H1 (cell line): ENCODE data around the gene CDC73. TPM values are rescaled to one million over a fixed set of nuclear protein-coding genes. Genes with fewer than 3 reads are reported as not detected.

Source experiments
- CTCF ChIA-PET: fragments of 300-600 bp; sonication (Branson Sonifier 250); formaldehyde crosslinking; loops from one replicate; lab custom pipeline; 2021; ENCODE audit not compliant: partially characterized antibody; lab: Charles Lee
- POLR2A ChIA-PET: fragments of 300-600 bp; sonication (Branson Sonifier 250); formaldehyde crosslinking; loops from one replicate; lab custom pipeline; 2021; ENCODE audit warnings: inconsistent platforms; ENCODE audit not compliant: partially characterized antibody; lab: Charles Lee
- DNase-seq, 2 experiments: peaks; one replicate each; pipeline versions ENCODE4 v3.0.0 to v3.0.0-alpha.2; 2010 to 2022; ENCODE audit warnings: low spot score in 2 of 2, low read depth in 1 of 2, mixed read lengths in 1 of 2
- FAIRE-seq: peaks from 2 replicates; lab custom pipeline; 2011; peaks lifted over from hg19 to GRCh38; lab: Jason Lieb, UNC
- H2AFZ ChIP-seq: 2 replicates; pipeline ENCODE4 v1.8.1; 2012; ENCODE audit warnings: low read length, inconsistent platforms
- H2AK5ac ChIP-seq: 2 replicates; pipeline ENCODE4 v1.6.1; 2013; ENCODE audit warnings: low read depth, low read length
- H2BK120ac ChIP-seq: replicated peaks from 2 replicates; pipeline ENCODE3; 2013; ENCODE audit warnings: low read depth, low read length, inconsistent platforms
- H2BK12ac ChIP-seq: 2 replicates; pipeline ENCODE4 v1.6.1; 2013; ENCODE audit warnings: low read depth, low read length
- H2BK15ac ChIP-seq: 2 replicates; pipeline ENCODE4 v1.6.1; 2013; ENCODE audit warnings: low read length
- H2BK20ac ChIP-seq: 2 replicates; pipeline ENCODE4 v1.6.1; 2013; ENCODE audit warnings: low read length
- H2BK5ac ChIP-seq: 2 replicates; pipeline ENCODE4 v1.6.1; 2013; ENCODE audit warnings: low read depth, low read length
- H3K14ac ChIP-seq: 2 replicates; pipeline ENCODE4 v1.6.1; 2013; ENCODE audit warnings: inconsistent platforms; ENCODE audit not compliant: insufficient read length
- H3K18ac ChIP-seq: 2 replicates; pipeline ENCODE4 v1.6.1; 2013; ENCODE audit warnings: low read length; ENCODE audit errors: extremely low read depth
- H3K23ac ChIP-seq: 2 replicates; pipeline ENCODE4 v1.6.1; 2013; ENCODE audit warnings: inconsistent platforms; ENCODE audit not compliant: insufficient read length
- H3K23me2 ChIP-seq: 2 replicates; pipeline ENCODE4 v1.6.1; 2013; ENCODE audit warnings: low read depth, low read length
- H3K27ac ChIP-seq: 2 replicates; pipeline ENCODE4 v1.6.1; 2011; ENCODE audit warnings: low read depth, low read length, inconsistent platforms
- H3K27me3 ChIP-seq, 4 experiments: replicated peaks in 1 of 4; 1 replicate in 1 of 4; 2 replicates in 3 of 4; pipeline versions ENCODE4 v1.6.1 to v1.8.1; 2011 to 2013; ENCODE audit warnings: low read length in 3 of 4, mild to moderate bottlenecking in 3 of 4, inconsistent platforms in 2 of 4, mixed read lengths in 2 of 4, moderate library complexity in 1 of 4; ENCODE audit not compliant: control insufficient read depth in 3 of 4, insufficient read depth in 3 of 4; ENCODE audit errors: extremely low read depth in 1 of 4
- H3K36me3 ChIP-seq, 4 experiments: 2 replicates each; pipeline versions ENCODE4 v1.6.1 to v1.8.1; 2011 to 2013; ENCODE audit warnings: mild to moderate bottlenecking in 4 of 4, low read length in 3 of 4, moderate library complexity in 2 of 4, control low read depth in 1 of 4, inconsistent platforms in 1 of 4; ENCODE audit not compliant: insufficient read depth in 4 of 4, control insufficient read depth in 2 of 4
- H3K4ac ChIP-seq: replicated peaks from 2 replicates; pipeline ENCODE3; 2013; ENCODE audit warnings: low read length, low read depth, mixed read lengths, inconsistent platforms; ENCODE audit not compliant: insufficient read length
- H3K4me1 ChIP-seq, 4 experiments: replicated peaks in 1 of 4; 1 replicate in 1 of 4; 2 replicates in 3 of 4; pipeline versions ENCODE4 v1.6.1 to v1.8.1; 2011 to 2013; ENCODE audit warnings: low read length in 3 of 4, inconsistent platforms in 2 of 4, mixed read lengths in 1 of 4; ENCODE audit not compliant: insufficient read depth in 4 of 4, control insufficient read depth in 3 of 4
- H3K4me2 ChIP-seq, 2 experiments: 2 replicates each; pipeline versions ENCODE4 v1.6.1 to v1.8.1; 2011 to 2013; ENCODE audit warnings: low read depth in 2 of 2, low read length in 2 of 2, control low read depth in 1 of 2, inconsistent platforms in 1 of 2, mild to moderate bottlenecking in 1 of 2; ENCODE audit not compliant: insufficient read depth in 1 of 2
- H3K4me3 ChIP-seq, 4 experiments: fragments of 200-600, 300-600 bp in 1 of 4; sonication (generic), shearing (Covaris generic), sonication (Bioruptor Twin) in 1 of 4; 2 replicates each; pipeline versions ENCODE4 v1.5.1 to v1.8.1; 2011 to 2016; ENCODE audit warnings: low read length in 4 of 4, low read depth in 3 of 4, control low read depth in 2 of 4, inconsistent platforms in 2 of 4, mild to moderate bottlenecking in 2 of 4, mixed read lengths in 1 of 4, moderate library complexity in 1 of 4; ENCODE audit not compliant: insufficient read depth in 2 of 4; ENCODE audit errors: extremely low read depth in 1 of 4
- H3K56ac ChIP-seq: replicated peaks from 2 replicates; pipeline ENCODE3; 2013; ENCODE audit warnings: low read depth, mild to moderate bottlenecking, mixed read lengths, low read length, inconsistent platforms; ENCODE audit not compliant: insufficient read length
- H3K79me1 ChIP-seq: 2 replicates; pipeline ENCODE4 v1.6.1; 2013; ENCODE audit warnings: low read depth, low read length, control low read depth
- H3K79me2 ChIP-seq, 2 experiments: 2 replicates each; pipeline versions ENCODE4 v1.6.1 to v1.8.1; 2012 to 2013; ENCODE audit warnings: low read length in 2 of 2, mild to moderate bottlenecking in 2 of 2, inconsistent platforms in 1 of 2; ENCODE audit not compliant: insufficient read depth in 2 of 2, control insufficient read depth in 1 of 2
- H3K9ac ChIP-seq, 4 experiments: replicated peaks in 1 of 4; 1 replicate in 1 of 4; 2 replicates in 3 of 4; pipeline versions ENCODE4 v1.6.1 to v1.8.1; 2011 to 2013; ENCODE audit warnings: low read depth in 3 of 4, low read length in 3 of 4, control low read depth in 2 of 4, mild to moderate bottlenecking in 2 of 4, moderate library complexity in 2 of 4, inconsistent platforms in 1 of 4; ENCODE audit errors: extremely low read depth in 1 of 4
- H3K9me3 ChIP-seq, 2 experiments: 2 replicates each; pipeline versions ENCODE4 v1.6.1 to v1.8.1; 2012 to 2013; ENCODE audit warnings: mild to moderate bottlenecking in 2 of 2, moderate library complexity in 2 of 2, control low read depth in 1 of 2, inconsistent platforms in 1 of 2, low read depth in 1 of 2, low read length in 1 of 2, mixed read lengths in 1 of 2; ENCODE audit not compliant: insufficient read depth in 2 of 2
- H4K20me1 ChIP-seq, 2 experiments: replicated peaks in 1 of 2; 2 replicates each; pipeline versions ENCODE3 to v1.8.1; 2011 to 2013; ENCODE audit warnings: inconsistent platforms in 2 of 2, low read length in 2 of 2, mild to moderate bottlenecking in 1 of 2; ENCODE audit not compliant: insufficient read depth in 2 of 2, control insufficient read depth in 1 of 2
- H4K5ac ChIP-seq: 2 replicates; pipeline ENCODE4 v1.6.1; 2013; ENCODE audit warnings: low read length, low read depth, mixed read lengths, inconsistent platforms; ENCODE audit not compliant: insufficient read length
- H4K8ac ChIP-seq: 2 replicates; pipeline ENCODE4 v1.8.0; 2013; ENCODE audit warnings: mild to moderate bottlenecking, moderate library complexity, low read length, inconsistent platforms; ENCODE audit not compliant: insufficient read depth; ENCODE audit errors: extremely low read depth
- H4K91ac ChIP-seq: replicated peaks from 2 replicates; pipeline ENCODE3; 2013; ENCODE audit warnings: low read length, mixed read lengths, inconsistent platforms; ENCODE audit not compliant: insufficient read length
- WGBS, 2 experiments: shearing (Covaris generic) in 1 of 2; methylation state at CpG; one replicate each; pipeline versions ENCODE4 v1.1.6 to v1.1.7; 2013 to 2015; ENCODE audit warnings: low lambda C conversion rate in 2 of 2, mixed read lengths in 2 of 2, inconsistent platforms in 1 of 2, low coverage in 1 of 2, missing lambda C conversion rate in 1 of 2; ENCODE audit not compliant: insufficient replicate concordance in 2 of 2, insufficient coverage in 1 of 2, insufficient read length in 1 of 2; ENCODE audit errors: extremely low coverage in 1 of 2, missing lambda C conversion rate in 1 of 2; 5-methylcytosine and 5-hydroxymethylcytosine counted together
- polyA plus RNA-seq, 7 experiments: library from polyadenylated mRNA; depleted of rRNA in 3 of 7; stranded (reverse) in 5 of 7; unstranded in 2 of 7; fragments of >200 nt in 5 of 7; fragments of 200-250 nt in 2 of 7; gene quantifications; 1 replicate in 5 of 7; 2 replicates in 1 of 7; 4 replicates in 1 of 7; pipeline versions ENCODE4 v1.2.1 to v1.2.3, GENCODE V29; 2011 to 2013; ENCODE audit warnings: missing spikeins in 2 of 7, mixed read lengths in 2 of 7
- total RNA-seq: library from RNA; stranded (reverse); fragmentation: NEBNext Ultra II Directional; extraction: Animal tissue kit (Norgen Biotek cat#: 25700); gene quantifications from 2 replicates; pipeline ENCODE4 v1.2.1, GENCODE V29; 2021

The CDC73 gene
- total and polyA plus RNA-seq, 2 of the 8 experiments (the other 6 are each of a cell fraction or from before 2014, with no cell fraction given) = 9.8 to 64.0 TPM

DNA sequence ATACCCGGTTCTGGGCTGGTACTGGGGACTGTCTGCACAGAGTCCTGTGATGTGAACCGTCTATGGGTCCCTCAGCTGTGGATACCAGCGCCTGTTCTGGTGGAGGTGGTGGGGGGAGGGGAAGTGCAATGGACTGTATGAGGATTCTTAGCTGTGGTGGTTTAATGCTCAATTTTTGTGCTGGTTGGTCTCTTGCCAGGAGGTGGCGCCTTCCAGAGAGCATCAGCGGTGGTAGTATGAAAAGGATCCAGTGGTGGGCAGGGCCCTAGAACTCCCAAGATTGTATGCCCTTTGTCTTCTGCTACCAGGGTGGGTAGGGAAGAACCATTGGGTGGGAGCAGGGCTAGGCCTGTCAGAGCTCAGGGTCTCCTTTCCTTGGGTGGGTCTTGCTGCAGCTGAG, 153.9 kb downstream of the CDC73 start:
- Histone ChIP-seq H3K4me3 (no peak overlapping the region), H2BK5ac (no peak overlapping the region), H2BK120ac (no peak overlapping the region), H3K18ac (no peak overlapping the region), H3K9ac (no peak overlapping the region), H3K4me1 (no peaks in the 10 kb centered on the region), H4K91ac (no peak overlapping the region), H4K8ac (no peak overlapping the region), H3K23ac (no peak overlapping the region), H2AK5ac (no peak overlapping the region), H4K20me1 (no peaks in the 10 kb centered on the region), H3K27me3 (no peaks in the 10 kb centered on the region), H3K23me2 (no peaks in the 10 kb centered on the region), H2AFZ (no peak overlapping the region), H2BK15ac (no peak overlapping the region), H2BK20ac (no peak overlapping the region), H2BK12ac (no peak overlapping the region), H3K79me1 (no peaks in the 10 kb centered on the region), H3K56ac (no peak overlapping the region), H3K79me2 (no peaks in the 10 kb centered on the region), H3K4ac (no peak overlapping the region), H4K5ac (no peak overlapping the region), H3K27ac (no peak overlapping the region), H3K4me2 (no peak overlapping the region), H3K9me3 (0 out of 4 replicates have a peak, but pooled peaks cover 0 to 5% of the 10 kb centered on the region in 2 experiments), H3K36me3 (no peaks in the 10 kb centered on the region; a peak in 1 of 8 replicates), H3K14ac (no peak overlapping the region)
- no peak for FAIRE-seq
- WGBS, 2 experiments = 71% methylated on average over 5 of the region's 5 CpGs; no CpG with 5 or more reads in 1 of the 2 experiments
- DNase-seq = peak; percentile 21 to 70
- ChIA-PET CTCF (interaction anchor here (0.8 to 2.5 kb wide), 14 partner anchors 11 to 118 kb away, joined by 3 to 16 read pairs (median 4); no protein-coding TSS in a partner anchor), POLR2A (no interaction called here)
